ENCODE data around the gene CDH23. TPM values are rescaled to one million over a fixed set of nuclear protein-coding genes. Genes with fewer than 3 reads are reported as not detected.

The CDH23 gene
- total RNA-seq, 1 experiment from 2014 or later = 0.29 TPM

DNA sequence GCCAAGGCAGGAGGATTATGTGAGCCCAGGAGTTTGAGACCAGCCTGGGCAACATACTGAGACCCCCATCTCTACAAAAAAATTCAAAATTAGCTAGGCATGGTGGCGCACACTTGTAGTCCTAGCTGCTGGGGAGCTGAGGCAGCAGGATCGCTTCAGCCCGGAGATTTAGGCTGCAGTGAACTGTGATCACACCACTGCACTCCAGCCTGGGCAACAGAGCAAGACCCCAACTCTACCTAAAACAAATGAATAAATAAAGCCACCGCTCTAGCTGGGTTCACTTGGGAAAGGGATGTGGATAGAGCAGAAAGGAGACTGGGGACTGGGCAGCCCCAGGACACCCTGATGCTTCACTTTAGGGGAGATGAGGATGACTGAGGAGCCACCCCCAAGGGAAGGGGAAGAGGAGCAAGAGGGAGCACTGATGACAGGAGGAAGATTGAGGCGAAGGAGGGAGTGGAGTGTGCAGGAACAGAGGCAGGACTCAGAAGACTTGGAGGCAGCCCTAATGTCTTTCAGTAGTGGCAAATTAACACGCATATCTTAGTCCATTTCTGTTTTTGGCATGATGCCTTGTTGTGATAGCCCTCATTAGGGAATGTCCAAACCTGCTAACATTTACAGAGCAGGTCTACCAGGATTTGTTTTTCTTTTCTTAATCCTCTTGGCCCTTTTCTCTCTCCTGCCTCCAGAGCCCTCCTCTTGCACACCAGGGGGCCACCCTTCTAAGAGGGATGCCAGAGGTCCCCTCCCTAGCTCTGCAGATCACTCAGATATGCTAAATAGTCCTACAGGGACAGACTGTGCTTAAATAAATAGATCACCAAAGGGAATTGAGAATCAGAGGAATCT, 234.5 kb downstream of the CDH23 start:
- in situ Hi-C loops (cut with HindIII; ENCODE audit: low pct_unique_long_range_greater_than_20kb, low sequenced_read_pairs) = no loop called here
- no peak for DNase-seq (ENCODE audit: low read depth, low spot score)

DNA sequence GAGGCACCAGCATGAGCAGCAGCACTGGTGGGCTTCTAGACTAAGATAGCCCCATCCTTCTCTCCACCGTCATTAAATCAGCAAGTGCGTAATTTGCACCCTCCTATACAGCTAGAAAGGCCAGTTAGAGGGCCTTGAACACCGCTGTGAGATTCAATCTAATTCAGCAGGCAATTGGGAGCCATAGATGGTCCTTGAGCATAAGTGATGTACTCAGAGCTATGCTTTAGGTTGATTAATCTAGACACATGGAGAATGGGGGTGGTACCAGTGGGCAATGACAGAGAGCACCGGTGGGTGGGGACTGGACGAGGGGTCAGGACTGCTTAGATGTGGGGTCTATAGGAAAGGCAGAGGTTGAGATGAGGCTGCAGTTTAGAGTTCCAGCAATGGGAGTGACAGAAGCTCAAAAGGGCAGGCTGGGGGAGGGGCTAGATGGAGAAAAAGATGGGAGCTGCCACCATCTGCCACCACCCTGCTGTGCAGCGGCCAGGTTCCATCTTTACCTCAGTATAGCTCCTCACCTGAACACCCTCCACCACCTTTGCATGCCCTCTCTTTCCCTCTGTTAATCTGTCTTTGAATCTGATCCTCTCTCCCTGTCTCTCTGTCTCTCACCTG, 235.6 kb downstream of the CDH23 start:
- no peak for DNase-seq (ENCODE audit: low read depth, low spot score)
- in situ Hi-C loops (cut with HindIII; ENCODE audit: low pct_unique_long_range_greater_than_20kb, low sequenced_read_pairs) = no loop called here

DNA sequence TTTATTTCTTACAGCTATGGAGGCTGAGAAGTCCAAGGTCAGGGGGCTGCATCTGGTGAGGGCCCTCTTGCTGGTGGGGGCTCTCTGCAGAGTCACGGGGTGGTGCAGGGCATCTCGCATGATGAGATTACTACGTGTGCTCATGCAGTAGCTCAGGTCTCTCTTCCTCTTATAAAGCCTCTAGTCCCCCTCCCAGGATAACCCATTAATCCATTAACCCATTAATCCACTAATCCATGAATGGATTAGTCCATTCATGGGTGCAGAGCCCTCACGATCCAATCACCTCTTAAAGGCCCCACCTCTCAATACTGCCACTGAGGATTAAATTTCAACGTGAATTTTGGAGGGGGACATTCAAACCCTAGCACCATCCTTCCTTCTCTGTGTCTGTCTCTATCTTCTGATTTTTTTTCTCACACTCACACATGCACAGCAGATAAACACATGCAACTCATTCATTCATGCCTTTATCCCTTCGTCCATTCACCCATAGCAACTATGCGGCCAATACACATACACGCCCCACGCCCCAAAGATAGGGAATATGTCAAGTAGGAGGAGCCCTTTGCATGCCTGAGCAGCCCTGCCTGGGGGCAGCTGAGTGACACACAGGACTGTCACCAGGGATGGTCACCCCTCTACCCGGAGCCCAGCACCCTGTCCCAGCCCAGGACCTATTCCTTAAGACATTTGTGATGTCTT, 236.3 kb downstream of the CDH23 start:
- in situ Hi-C loops (cut with HindIII; ENCODE audit: low pct_unique_long_range_greater_than_20kb, low sequenced_read_pairs) = no loop called here
- no peak for DNase-seq (ENCODE audit: low read depth, low spot score)

DNA sequence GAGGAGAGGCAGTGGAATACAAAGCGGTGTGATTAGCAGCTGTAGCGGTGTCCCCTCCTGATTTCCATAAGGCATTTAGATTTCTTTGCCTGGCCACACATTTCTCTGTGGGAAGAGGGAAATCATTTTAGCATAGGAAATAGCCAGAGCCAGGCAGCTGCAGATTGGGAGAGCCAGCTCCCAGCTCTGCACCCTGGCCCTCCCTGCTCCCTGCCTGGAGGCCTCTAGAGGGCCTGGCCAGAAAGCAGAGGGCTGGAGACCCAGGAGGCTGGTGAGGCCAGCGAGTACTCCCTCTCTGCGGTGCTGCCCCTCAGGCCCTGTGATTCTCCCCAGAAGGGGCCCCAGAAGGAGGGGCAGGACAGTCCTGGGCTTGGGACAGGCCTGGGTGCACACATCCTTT, 237.2 kb downstream of the CDH23 start:
- no peak for DNase-seq (ENCODE audit: low read depth, low spot score)
- in situ Hi-C loops (cut with HindIII; ENCODE audit: low pct_unique_long_range_greater_than_20kb, low sequenced_read_pairs) = no loop called here

DNA sequence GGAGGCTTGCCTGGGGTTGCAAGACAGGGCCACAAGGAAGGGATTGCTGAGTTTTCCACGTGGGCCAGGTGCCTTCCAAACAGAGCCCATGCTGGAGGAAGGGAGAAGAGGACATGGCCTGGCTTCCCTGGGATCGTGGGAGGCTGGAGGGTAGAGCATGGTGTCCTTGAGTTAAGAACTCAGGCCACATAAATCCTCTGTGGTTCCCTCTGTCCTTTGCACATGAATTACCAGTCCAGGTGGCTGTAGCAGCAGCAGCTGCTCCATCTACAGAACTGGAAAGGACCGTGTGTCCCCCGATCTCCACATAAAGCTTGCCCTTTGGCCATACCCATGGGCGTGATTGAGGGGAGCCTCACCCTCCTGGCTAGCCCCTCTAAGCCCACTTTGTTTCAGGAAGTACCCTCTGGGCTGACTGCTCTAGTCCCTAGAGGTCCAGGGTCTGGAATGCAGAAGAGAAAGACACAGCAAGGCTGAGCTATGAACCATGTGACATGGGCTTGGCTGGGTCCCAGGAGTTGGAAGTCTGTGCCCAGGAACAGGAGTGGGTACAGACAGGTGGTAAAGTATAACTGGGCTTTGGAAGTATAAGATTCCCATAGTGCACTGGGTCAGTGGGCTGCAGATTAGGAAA, 237.9 kb downstream of the CDH23 start:
- peak; percentile 5 for DNase-seq (ENCODE audit: low read depth, low spot score)
- in situ Hi-C loops (cut with HindIII; ENCODE audit: low pct_unique_long_range_greater_than_20kb, low sequenced_read_pairs) = no loop called here

DNA sequence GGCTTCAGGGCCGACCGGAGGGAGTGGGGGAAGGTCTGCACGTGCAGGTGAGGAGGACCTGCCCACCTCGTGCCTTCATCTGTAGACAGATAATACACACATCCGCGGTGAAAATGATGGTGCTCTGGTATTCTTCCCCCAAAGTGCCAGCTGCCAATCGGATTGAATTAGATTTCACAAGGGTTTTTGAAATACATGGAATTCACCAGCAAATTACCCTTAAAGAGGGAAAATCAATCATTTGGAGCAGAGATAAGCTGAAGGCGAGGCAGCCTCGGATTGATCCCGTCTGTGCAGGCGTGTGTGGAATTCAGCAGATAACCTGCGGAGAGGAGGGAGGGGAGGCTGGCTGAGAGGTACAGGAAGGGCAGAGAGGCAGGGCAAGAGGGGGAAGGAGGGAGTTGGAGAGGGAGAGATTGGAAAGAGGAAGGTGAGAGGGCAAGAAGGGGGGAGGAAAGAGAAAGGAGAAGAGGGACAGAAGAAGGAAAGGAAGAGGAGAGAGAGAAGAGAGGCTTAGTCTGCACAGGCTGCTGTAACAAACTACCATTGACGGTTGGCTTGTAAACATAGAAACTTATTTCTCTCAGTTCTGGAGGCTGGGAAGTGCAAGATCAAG, 238.6 kb downstream of the CDH23 start:
- no peak for DNase-seq (ENCODE audit: low read depth, low spot score)
- in situ Hi-C loops (cut with HindIII; ENCODE audit: low pct_unique_long_range_greater_than_20kb, low sequenced_read_pairs) = no loop called here

DNA sequence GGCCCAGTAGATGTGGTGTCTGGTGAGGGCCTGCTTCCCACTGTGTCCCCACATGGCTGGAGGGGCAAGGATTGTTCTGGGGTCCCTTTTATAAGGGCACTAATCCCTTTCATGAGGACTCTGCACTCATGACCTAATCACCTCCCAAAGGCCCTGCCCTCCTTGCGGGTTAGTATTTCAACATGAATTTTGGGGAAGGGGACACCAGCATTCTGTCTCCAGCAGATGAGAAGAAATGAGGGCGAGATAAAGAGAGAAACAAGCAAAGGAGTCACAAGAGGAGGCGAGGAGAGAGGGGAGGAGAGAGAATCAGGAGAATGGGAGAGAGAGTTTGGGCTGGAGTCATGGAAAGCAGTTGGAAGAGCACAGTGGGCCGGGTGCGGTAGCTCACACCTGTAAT, 239.1 kb downstream of the CDH23 start:
- no peak for DNase-seq (ENCODE audit: low read depth, low spot score)
- in situ Hi-C loops (cut with HindIII; ENCODE audit: low pct_unique_long_range_greater_than_20kb, low sequenced_read_pairs) = no loop called here

DNA sequence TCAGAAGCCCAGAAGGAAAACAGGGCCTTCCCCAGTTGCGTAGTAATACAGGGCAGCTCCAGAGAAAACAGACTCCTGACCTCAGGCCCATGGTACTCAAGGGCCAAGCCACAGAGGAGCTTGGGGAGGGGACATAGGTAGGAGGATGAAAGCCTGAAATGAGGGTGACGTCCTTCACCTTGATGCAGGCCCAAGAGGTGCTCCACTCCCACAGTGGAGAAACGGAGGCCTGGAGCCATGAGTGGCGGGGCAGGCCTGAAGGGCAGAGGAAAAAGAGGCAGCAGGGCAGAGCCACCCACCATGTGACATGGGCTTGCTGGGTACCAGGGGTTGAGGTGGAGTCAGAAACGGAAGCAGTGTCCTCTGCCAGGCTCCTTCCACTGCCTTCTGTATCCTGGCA, 239.9 kb downstream of the CDH23 start:
- in situ Hi-C loops (cut with HindIII; ENCODE audit: low pct_unique_long_range_greater_than_20kb, low sequenced_read_pairs) = no loop called here
- DNase-seq (ENCODE audit: low read depth, low spot score) = no peak

DNA sequence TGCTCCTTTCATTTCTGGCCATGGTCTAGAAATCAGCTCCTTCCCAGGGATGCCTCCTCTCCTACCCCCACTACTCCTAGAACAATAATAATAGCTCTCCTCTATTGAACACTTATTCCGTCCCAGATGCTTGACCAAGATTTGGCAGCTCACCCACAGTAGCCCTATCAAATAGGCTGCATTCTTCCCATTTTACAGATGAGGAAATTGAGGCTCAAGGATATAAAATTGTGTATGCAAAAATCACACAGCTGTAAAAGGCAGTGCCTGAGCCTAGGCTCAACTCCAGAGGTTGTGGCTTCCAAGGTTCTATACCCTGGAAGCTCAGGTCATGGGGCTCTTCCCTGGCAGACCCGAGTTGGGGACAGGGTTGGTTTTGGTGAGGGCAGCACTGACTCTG, 240.6 kb downstream of the CDH23 start:
- in situ Hi-C loops (cut with HindIII; ENCODE audit: low pct_unique_long_range_greater_than_20kb, low sequenced_read_pairs) = no loop called here
- no peak for DNase-seq (ENCODE audit: low read depth, low spot score)

DNA sequence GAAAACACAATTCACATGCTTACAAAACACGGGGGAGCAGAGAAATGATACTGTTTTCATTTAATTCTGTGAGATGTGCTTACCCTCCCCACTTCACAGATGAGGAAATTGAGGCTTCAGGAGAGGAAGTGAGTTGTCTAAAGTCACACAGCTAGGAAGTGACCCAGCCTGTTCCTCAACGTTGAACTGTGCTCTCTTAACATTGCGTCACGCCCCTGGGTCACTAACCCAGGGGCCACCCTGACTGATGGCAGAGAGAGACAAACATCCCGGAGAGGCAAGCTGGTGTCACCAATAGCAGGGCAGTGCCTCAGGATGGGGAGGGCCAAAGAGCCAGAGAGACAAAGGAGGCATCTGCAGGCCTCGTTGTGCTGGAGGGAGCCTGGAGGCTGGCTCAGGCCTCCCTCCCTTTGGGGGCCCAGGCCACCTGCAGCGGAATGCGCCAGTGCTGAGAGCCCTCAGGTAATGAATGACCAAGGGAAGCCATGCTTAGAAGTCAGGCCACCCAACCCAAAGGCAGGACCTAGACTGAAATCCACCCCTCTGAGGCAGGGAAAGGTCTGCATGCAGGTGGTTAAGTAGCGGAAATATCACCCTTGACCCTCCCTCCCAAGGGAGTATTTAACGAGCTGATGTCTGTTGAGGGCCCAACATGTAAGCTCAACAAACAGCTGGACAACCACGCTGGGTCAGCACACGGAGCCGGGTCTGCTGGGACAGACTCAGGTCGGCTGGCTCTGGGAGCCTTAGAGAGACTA, 241.5 kb downstream of the CDH23 start:
- in situ Hi-C loops (cut with HindIII; ENCODE audit: low pct_unique_long_range_greater_than_20kb, low sequenced_read_pairs) = no loop called here
- no peak for DNase-seq (ENCODE audit: low read depth, low spot score)

DNA sequence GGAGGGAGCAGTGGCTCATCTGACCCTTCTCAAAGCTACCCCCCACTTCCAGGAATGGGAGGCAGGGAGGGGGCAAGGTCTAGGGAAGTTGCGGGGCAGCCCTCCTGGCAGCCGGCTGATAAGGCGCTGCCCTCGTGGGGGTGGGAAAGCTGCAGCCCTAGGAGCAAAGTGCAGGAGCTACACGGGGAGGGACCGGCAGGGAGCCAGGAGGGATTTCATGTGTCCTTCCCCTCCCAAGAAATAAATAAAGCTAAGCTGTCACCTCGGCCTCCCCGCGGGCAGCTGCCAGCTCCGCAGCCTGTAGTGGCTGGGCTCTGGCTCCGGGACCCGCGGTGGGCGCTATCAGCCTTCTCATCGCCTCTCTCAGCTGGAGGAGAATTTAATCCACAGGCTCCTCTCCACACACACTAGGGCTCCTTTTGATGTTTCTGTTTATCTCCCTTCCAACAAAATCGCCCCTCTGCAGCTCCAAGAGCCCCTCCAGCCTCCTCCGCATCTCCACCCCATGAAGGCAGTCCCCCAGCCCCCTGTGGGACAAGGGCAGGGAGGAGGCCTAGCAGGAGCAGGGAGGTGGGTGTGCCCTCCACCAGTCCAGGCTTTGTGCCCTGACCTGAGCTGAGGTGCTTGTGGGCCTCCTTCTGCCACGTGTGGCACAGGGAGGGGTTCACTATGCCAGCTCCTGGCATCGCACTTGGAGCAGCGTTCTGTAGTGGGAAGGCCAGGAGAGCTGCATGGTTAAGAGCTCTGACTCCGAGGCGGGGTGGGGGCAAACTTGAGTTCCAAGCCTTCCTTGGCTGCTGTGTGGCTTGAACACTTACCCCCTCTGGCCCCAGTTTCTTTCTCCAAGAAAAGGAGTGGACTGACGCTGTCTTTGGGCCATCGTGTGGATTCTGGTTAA, 242.4 kb downstream of the CDH23 start:
- in situ Hi-C loops (cut with HindIII; ENCODE audit: low pct_unique_long_range_greater_than_20kb, low sequenced_read_pairs) = no loop called here

DNA sequence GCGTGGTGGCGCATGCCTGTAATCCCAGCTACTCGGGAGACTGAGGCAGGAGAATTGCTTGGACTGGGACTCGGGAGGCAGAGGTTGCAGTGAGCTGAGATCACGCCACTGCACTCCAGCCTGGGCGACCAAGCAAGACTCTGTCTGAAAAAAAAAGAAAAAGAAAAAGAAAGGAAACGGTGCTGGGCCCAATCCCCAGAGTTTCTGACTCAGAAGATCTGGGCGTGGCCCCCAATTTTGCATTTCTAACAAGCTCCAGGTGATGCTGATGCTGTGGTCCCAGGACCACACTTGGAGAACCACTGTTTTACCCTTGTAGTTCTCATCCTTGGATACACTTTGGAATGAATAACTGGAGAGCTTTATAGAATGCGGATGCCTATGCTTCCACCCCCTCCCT, 243.9 kb downstream of the CDH23 start:
- no peak for DNase-seq (ENCODE audit: low read depth, low spot score)
- in situ Hi-C loops (cut with HindIII; ENCODE audit: low pct_unique_long_range_greater_than_20kb, low sequenced_read_pairs) = no loop called here

More for the DNA sequence above, 242.4 kb downstream of the CDH23 start:
- no peak for DNase-seq (ENCODE audit: low read depth, low spot score)

DNA sequence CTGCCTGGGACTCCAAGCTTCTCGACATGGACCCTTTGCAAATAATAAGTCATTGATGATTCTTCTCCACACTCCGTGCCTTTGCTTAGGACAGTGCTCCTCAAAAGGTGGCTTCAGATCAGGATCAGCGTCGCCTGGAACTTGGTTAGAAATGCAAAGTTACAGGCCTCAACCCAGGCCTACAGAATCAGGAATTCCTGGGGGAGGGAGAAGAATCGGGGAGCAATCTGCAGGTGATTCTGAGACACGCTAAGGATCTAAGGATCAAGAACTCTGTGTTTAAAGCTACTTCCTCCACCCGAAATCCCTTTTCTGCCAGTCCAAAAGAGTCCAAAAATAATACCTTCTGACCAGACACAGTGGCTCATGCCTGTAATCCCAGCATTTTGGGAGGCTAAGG, 244.7 kb downstream of the CDH23 start:
- in situ Hi-C loops (cut with HindIII; ENCODE audit: low pct_unique_long_range_greater_than_20kb, low sequenced_read_pairs) = no loop called here
- DNase-seq (ENCODE audit: low read depth, low spot score) = no peak

DNA sequence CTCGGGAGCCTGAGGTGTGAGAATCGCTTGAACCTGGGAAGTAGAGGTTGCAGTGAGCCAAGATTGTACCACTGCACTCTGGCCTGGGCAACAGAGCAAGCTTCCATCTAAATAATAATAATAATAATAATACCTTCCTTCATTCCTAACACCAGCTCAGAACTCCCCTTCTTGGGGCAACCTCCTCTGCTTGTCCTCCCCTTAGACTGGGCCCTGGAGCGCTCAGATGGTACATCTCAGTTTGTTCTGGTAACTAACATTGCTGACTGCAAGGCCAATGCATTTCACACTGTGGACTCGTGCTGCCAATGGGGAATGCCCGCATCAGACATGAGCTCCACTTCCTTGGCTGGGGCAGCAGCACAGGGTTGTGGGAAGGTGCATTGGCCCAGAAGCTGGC, 245.3 kb downstream of the CDH23 start:
- in situ Hi-C loops (cut with HindIII; ENCODE audit: low pct_unique_long_range_greater_than_20kb, low sequenced_read_pairs) = no loop called here

DNA sequence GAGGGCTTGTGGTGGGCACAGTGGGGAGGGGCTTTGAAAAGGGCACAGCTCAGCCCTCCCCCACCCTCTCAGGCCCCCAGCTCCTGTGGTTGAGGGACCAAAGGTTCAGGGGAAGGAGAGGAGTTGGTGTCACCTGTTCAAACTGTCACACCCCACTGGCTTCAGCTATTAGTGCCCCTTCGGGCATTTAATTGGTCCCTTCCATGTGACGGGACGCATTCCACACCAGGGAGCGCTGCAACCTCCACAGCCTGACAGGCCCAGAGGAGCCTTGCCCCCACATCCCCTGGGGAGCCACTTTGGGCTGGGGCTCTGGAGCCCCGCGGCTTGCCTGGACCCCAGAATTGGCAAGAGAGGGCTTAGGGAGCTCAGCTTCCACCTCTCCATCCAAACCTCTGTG, 247.2 kb downstream of the CDH23 start:
- in situ Hi-C loops (cut with HindIII; ENCODE audit: low pct_unique_long_range_greater_than_20kb, low sequenced_read_pairs) = no loop called here
- no peak for DNase-seq (ENCODE audit: low read depth, low spot score)

More for the DNA sequence above, 245.3 kb downstream of the CDH23 start:
- no peak for DNase-seq (ENCODE audit: low read depth, low spot score)
